SK-N-SH (cell line): ENCODE results near the gene RNF121. TPM values are rescaled to one million over a fixed set of nuclear protein-coding genes. Genes with fewer than 3 reads are reported as not detected.
"Not testable (repeated sequence)": the region's sequence is repeated elsewhere in the genome, so short reads cannot be mapped to it uniquely, and the experiment has no call there.

Experiments
- CTCF ChIA-PET: fragments of 300-600, 350-600 bp; formaldehyde crosslinking; extraction: SDS; loops from one replicate; lab custom pipeline; 2021; lab: Yijun Ruan, JAX
- POLR2A ChIA-PET: fragments of 350-600 bp; sonication (Branson Sonifier 250); formaldehyde crosslinking; extraction: SDS; loops from one replicate; lab custom pipeline; 2020; ENCODE audit warnings: antibody characterized with exemption, inconsistent platforms; lab: Yijun Ruan, JAX
- DNase-seq: peaks from one replicate; pipeline ENCODE4 v3.0.0; 2012
- H2AFZ ChIP-seq: fragments of 200-600 bp; sonication (generic); 2 replicates; pipeline ENCODE4 v1.8.1; 2016; ENCODE audit warnings: antibody characterized with exemption, mild to moderate bottlenecking, low read depth
- H3F3A ChIP-seq: fragments of 200-600 bp; sonication (generic); replicated peaks from 2 replicates; pipeline ENCODE3; 2016; ENCODE audit warnings: antibody characterized with exemption, mild to moderate bottlenecking; ENCODE audit not compliant: insufficient read depth
- H3K27ac ChIP-seq, 2 experiments: fragments of 200-500 bp in 1 of 2; fragments of 200-600 bp in 1 of 2; sonication (Bioruptor generic) in 1 of 2; sonication (generic), shearing (Covaris generic) in 1 of 2; 2 replicates each; pipeline versions ENCODE4 v1.5.1 to v1.6.1; 2014 to 2016; ENCODE audit warnings: low read depth in 2 of 2, inconsistent platforms in 1 of 2, low read length in 1 of 2, mild to moderate bottlenecking in 1 of 2, mixed read lengths in 1 of 2
- H3K27me3 ChIP-seq: fragments of 200-600 bp; sonication (generic), shearing (Covaris generic); 2 replicates; pipeline ENCODE4 v1.6.1; 2016; ENCODE audit warnings: mixed run types; ENCODE audit not compliant: insufficient read depth
- H3K36me3 ChIP-seq, 2 experiments: fragments of 200-500 bp in 1 of 2; fragments of 200-600 bp in 1 of 2; sonication (Bioruptor generic) in 1 of 2; sonication (generic) in 1 of 2; replicated peaks in 1 of 2; 2 replicates each; pipeline versions ENCODE3 to v1.5.1; 2014 to 2016; ENCODE audit warnings: low read length in 1 of 2, mild to moderate bottlenecking in 1 of 2; ENCODE audit not compliant: insufficient read depth in 2 of 2, control insufficient read depth in 1 of 2
- H3K4me1 ChIP-seq, 2 experiments: fragments of 200-500 bp in 1 of 2; fragments of 200-600 bp in 1 of 2; sonication (Bioruptor generic) in 1 of 2; sonication (generic), shearing (Covaris generic) in 1 of 2; 2 replicates each; pipeline versions ENCODE4 v1.5.1 to v1.6.1; 2014 to 2016; ENCODE audit warnings: low read depth in 1 of 2, low read length in 1 of 2, mixed run types in 1 of 2; ENCODE audit not compliant: insufficient read depth in 2 of 2, control insufficient read depth in 1 of 2
- H3K4me2 ChIP-seq: fragments of 200-600 bp; sonication (generic), shearing (Covaris generic); 2 replicates; pipeline ENCODE4 v1.6.1; 2017; ENCODE audit warnings: mixed run types
- H3K4me3 ChIP-seq, 2 experiments: fragments of 200-500 bp in 1 of 2; fragments of 200-600 bp in 1 of 2; sonication (Bioruptor generic) in 1 of 2; sonication (generic), shearing (Covaris generic) in 1 of 2; 2 replicates each; pipeline versions ENCODE4 v1.5.1 to v1.8.1; 2014 to 2016; ENCODE audit warnings: low read depth in 2 of 2, inconsistent platforms in 1 of 2, low read length in 1 of 2, mild to moderate bottlenecking in 1 of 2, mixed read lengths in 1 of 2, moderate library complexity in 1 of 2
- H3K79me2 ChIP-seq: fragments of 200-600 bp; sonication (generic); 2 replicates; pipeline ENCODE4 v1.8.1; 2017; ENCODE audit warnings: mild to moderate bottlenecking; ENCODE audit not compliant: insufficient read depth
- H3K9ac ChIP-seq: fragments of 200-600 bp; sonication (generic); 2 replicates; pipeline ENCODE4 v1.6.1; 2017; ENCODE audit warnings: mixed run types
- H3K9me2 ChIP-seq: fragments of 200-600 bp; sonication (generic); 2 replicates; pipeline ENCODE4 v1.6.1; 2017; ENCODE audit warnings: mixed run types
- H3K9me3 ChIP-seq: fragments of 200-600 bp; sonication (generic); 2 replicates; pipeline ENCODE4 v1.6.1; 2017; ENCODE audit warnings: mixed run types, mild to moderate bottlenecking, moderate library complexity
- H4K20me1 ChIP-seq: fragments of 200-600 bp; sonication (generic); 2 replicates; pipeline ENCODE4 v1.6.1; 2017; ENCODE audit warnings: mild to moderate bottlenecking, mixed run types; ENCODE audit not compliant: insufficient read depth
- CHD2 ChIP-seq: fragments of 150-350 bp; IDR thresholded peaks from 2 replicates; pipeline ENCODE4 v1.6.1; 2018; ENCODE audit warnings: low read length; ENCODE audit not compliant: partially characterized antibody
- EZH2phosphoT487 ChIP-seq: fragments of 200-600 bp; sonication (generic); IDR thresholded peaks from 2 replicates; pipeline ENCODE4 v1.6.1; 2017; ENCODE audit warnings: low read depth, mixed run types, mild to moderate bottlenecking, antibody characterized with exemption, moderate library complexity, borderline replicate concordance
- GABPA ChIP-seq: IDR thresholded peaks from 2 replicates; pipeline ENCODE4 v1.4.0; 2012; ENCODE audit warnings: low read depth, mild to moderate bottlenecking
- MXI1 ChIP-seq: IDR thresholded peaks from 2 replicates; pipeline ENCODE4 v1.6.1; 2012; ENCODE audit warnings: mild to moderate bottlenecking, low read depth, low read length, improper control_type of control experiment
- NFIC ChIP-seq: IDR thresholded peaks from 2 replicates; pipeline ENCODE4 v1.4.0; 2012; ENCODE audit warnings: borderline replicate concordance
- RAD21 ChIP-seq: IDR thresholded peaks from 2 replicates; pipeline ENCODE4 v1.6.1; 2012; ENCODE audit warnings: mild to moderate bottlenecking, low read length
- REST ChIP-seq: IDR thresholded peaks from 2 replicates; pipeline ENCODE4 v1.6.1; 2012; ENCODE audit warnings: mild to moderate bottlenecking, low read depth, low read length, moderate library complexity
- SMC3 ChIP-seq: IDR thresholded peaks from 2 replicates; pipeline ENCODE4 v1.6.1; 2012; ENCODE audit warnings: low read depth, low read length, improper control_type of control experiment
- TEAD4 ChIP-seq: IDR thresholded peaks from 2 replicates; pipeline ENCODE4 v1.4.0; 2012; ENCODE audit warnings: mild to moderate bottlenecking, borderline replicate concordance; ENCODE audit not compliant: insufficient read depth
- USF2 ChIP-seq: fragments of 150-350 bp; IDR thresholded peaks from 2 replicates; pipeline ENCODE4 v1.6.1; 2017; ENCODE audit warnings: antibody characterized with exemption, low read length, low read depth, borderline replicate concordance
- WGBS: methylation state at CpG from one replicate; pipeline ENCODE4 v1.1.6; 2017; ENCODE audit warnings: low lambda C conversion rate; 5-methylcytosine and 5-hydroxymethylcytosine counted together
- polyA plus RNA-seq, 3 experiments: library from polyadenylated mRNA; depleted of rRNA; stranded (reverse); fragments of >200 nt; gene quantifications; 2 replicates each; pipeline ENCODE4 v1.2.3, GENCODE V29; 2012

RNF121 gene
- polyA plus RNA-seq, 1 of the 3 experiments (the other 2 are of a cell fraction) = 49.5 TPM

GRCh38 chr11:71895961-71896360, 32.9 kb upstream of the RNF121 start:
- ChIA-PET CTCF (no interaction called here), POLR2A (no interaction called here)
- H3K27me3 ChIP-seq = no peaks in the 10 kb centered on the region

GRCh38 chr11:71901137-71901536, 27.7 kb upstream of the RNF121 start:
- H3K79me2 ChIP-seq, H3K4me1 ChIP-seq, H3K4me3 ChIP-seq, H3K4me2 ChIP-seq, POLR2A ChIA-PET, H3F3A ChIP-seq, H3K27me3 ChIP-seq, H3K9me3 ChIP-seq, CTCF ChIA-PET, DNase-seq, H3K27ac ChIP-seq, H2AFZ ChIP-seq, H4K20me1 ChIP-seq, H3K36me3 ChIP-seq, H3K9ac ChIP-seq, H3K9me2 ChIP-seq: not testable (repeated sequence)
- WGBS = 84% methylated on average over 11 of the region's 14 CpGs

More at GRCh38 chr11:71895961-71896360, 32.9 kb upstream of the RNF121 start:
- no peak overlapping the region for H2AFZ ChIP-seq
- H3K9me2 ChIP-seq = no peaks in the 10 kb centered on the region
- H3K9ac ChIP-seq = no peak overlapping the region
- no peak for DNase-seq
- H3K4me1 ChIP-seq = no peaks in the 10 kb centered on the region
- no peaks in the 10 kb centered on the region for H3F3A ChIP-seq
- H3K79me2 ChIP-seq = no peaks in the 10 kb centered on the region
- no peak overlapping the region for H3K4me2 ChIP-seq
- no peaks in the 10 kb centered on the region for H4K20me1 ChIP-seq
- no peaks in the 10 kb centered on the region for H3K9me3 ChIP-seq
- H3K27ac ChIP-seq = no peak overlapping the region
- H3K36me3 ChIP-seq = no peaks in the 10 kb centered on the region
- 97% methylated on average over 12 of the region's 12 CpGs for whole genome bisulfite sequencing
- H3K4me3 ChIP-seq = no peak overlapping the region
- TF ChIP-seq REST (no peak), USF2 (no peak), GABPA (no peak), NFIC (no peak), SMC3 (no peak), TEAD4 (no peak), RAD21 (no peak), CHD2 (no peak), EZH2phosphoT487 (no peak), MXI1 (no peak)
